Measurements from ENCODE around the gene TMEM260. TPM values are rescaled to one million over a fixed set of nuclear protein-coding genes. Genes with fewer than 3 reads are reported as not detected.
A peak's percentile ranks its signal among the peaks of the same experiment; 100 is the strongest.

Gene TMEM260
- total RNA-seq (2014; rRNA removed; shearing (Covaris generic)) = 17.8 and 20.1 TPM in 2 replicates

DNA sequence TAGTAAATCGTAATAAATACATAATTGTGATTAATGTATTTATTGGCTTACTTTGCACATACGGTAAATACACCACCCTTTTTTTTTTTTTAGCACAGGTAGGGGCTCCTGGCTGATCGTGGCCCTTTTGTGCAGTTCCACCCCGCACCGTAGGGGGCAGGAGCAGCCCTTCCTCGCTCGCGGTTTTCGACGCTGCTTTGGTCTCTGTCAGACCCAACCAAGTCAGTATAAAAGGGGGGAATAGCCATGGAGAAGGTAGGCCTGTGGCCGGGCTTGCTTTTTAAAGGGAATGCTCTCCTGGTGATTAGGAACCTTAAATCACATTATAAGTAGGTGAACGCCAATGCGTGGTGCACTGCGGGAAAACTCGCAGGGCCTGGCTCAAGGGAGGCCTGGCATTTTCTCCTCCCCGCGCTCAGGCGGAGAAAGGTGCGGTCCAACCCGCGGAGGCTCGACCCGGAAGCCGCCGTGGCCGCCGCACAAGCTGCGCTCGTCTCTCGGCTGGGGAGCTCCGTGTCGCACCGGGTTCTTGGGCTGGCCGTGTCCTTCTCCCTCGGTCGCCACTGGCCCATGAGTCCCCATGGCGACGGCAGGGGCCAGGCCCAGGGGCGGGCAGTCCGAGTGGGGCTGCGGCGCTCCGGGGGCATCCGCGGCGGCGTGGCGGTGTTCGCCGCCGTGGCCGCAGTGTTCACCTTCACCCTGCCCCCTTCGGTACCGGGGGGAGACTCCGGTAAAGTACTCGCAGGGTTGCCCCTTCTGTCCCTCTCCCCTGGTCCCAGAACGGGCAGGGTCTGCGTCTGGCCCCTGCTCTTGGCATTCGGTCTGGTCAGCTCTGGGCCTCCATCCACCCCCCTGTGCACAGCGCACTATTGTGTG lies at the start of gene TMEM260:
TMEM260 (plus strand) TSS at position 454 of the 876 bp plus-strand sequence; CDS start at position 571, 117 bp downstream.
- in situ Hi-C loops (cut with HindIII; ENCODE audit: low sequenced_read_pairs) = no loop called here
- DNase-seq (ENCODE audit: low spot score) = peak; percentile 91

DNA sequence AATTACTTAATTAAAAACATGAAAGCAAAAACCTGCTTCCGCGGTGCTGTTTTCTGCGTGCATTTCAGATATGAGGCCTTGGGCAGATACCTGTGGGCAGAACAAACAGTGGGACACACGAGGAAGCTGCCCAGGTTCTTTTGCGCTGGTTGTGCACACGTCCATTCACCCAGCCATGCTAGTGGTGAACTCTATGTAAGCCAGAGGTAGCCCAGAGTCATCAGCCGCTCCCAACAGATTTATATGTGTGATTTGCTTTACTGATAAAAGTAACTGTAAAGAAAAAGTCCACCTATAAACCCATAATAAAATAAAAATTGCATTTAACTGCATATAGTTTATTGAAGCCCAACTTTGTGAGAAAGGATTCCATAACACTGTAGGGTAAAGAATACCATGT lies 47.1 kb upstream of the TMEM260 start:
- DNase-seq (ENCODE audit: low spot score) = no peak
- in situ Hi-C loops (cut with HindIII; ENCODE audit: low sequenced_read_pairs) = no loop called here

DNA sequence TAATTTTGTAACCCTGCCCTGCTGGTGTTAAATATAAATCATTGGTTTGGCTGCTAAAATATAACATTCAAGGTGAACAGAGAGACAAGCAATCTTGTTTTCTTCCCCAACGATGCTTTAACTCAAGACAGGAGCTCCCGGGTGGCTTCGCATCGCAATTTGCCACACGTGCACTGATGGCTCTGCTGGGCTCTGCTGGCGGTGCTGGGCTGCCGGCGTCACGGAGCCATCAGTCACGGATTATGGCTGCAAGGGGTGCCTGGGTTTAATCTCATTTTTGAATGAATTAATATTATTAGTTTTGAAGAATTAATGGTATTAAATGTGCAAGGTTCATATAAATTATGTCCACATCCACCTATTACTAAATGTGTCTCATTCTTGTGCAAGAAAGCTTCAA lies 44.9 kb upstream of the TMEM260 start:
- no peak for DNase-seq (ENCODE audit: low spot score)
- in situ Hi-C loops (cut with HindIII; ENCODE audit: low sequenced_read_pairs) = no loop called here

DNA sequence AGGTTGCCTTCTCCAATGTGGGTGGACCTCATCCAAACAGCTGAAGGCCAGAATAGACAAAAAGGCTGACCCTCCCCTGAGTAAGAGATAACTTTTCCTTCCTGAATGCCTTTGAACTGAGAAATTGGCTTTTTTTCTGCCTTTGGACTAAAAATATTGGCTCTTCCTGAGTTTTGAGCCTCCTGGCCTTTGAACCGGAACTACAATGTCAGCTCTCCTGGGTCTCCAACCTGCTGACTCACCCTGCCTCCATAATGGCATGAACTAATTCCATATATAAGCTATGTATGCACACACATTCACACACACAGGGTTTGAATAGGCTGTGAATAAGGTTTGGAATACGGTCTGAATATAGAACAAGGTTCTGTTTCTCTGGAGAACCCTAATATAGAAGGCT lies 39.7 kb upstream of the TMEM260 start:
- DNase-seq (ENCODE audit: low spot score) = no peak
- in situ Hi-C loops (cut with HindIII; ENCODE audit: low sequenced_read_pairs) = no loop called here

DNA sequence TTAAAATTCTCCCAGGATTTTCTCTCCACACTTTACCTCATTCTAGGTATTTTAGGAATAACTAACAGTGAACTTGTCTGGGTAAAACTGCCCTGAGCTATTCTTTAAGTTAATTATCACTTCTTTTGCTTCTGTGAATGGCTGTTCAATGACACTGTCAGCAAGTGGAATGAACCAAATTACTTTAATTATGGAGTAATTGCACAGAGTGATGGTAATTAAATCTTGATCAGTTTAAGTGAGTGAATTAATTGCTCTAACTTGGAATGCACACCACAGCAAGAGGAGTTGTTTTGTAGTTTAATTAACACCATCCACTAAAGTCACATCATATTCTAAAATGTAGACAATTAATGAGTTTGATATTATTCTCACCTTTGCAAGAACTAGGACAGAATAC lies 36.2 kb upstream of the TMEM260 start:
- DNase-seq (ENCODE audit: low spot score) = no peak
- in situ Hi-C loops (cut with HindIII; ENCODE audit: low sequenced_read_pairs) = no loop called here

DNA sequence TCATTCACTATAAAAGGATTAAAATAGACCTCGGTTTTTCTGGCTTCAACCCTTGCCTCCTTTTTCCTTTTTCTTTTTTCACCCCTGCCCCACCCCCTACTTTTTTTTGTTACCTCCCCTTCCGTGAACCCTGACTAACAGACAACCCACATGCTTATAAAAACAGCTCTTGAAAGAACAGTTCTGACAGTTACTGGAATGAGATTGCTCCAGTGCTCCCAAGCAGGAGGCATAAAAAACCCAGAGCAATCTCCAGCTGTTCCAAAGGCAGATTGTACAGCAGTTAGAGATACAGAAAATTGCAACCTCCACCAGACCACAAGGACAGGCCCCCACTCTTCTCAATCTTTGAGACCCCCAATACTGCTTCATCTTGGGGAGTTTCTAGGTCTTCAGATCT lies 29.9 kb upstream of the TMEM260 start:
- no peak for DNase-seq (ENCODE audit: low spot score)
- in situ Hi-C loops (cut with HindIII; ENCODE audit: low sequenced_read_pairs) = no loop called here

DNA sequence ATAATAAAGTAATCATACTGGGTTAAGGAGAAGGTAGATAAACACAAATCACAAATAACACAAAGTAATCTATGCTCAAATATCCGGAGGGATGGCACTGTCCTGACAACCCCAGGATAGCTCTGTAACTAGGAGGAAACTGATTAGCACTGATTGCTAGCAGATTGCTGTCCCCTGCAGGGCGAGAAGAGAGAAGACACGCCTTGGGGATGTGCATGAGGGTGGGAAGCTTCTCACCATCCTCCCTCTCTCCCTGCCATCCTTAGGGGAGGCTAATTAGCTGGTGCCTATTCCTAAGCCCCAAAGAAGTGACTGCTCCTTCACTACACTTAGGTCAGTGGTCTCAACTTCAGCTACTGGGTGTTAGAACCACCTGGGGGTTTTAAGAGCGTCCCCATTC lies 27.0 kb upstream of the TMEM260 start:
- DNase-seq (ENCODE audit: low spot score) = no peak
- in situ Hi-C loops (cut with HindIII; ENCODE audit: low sequenced_read_pairs) = no loop called here

DNA sequence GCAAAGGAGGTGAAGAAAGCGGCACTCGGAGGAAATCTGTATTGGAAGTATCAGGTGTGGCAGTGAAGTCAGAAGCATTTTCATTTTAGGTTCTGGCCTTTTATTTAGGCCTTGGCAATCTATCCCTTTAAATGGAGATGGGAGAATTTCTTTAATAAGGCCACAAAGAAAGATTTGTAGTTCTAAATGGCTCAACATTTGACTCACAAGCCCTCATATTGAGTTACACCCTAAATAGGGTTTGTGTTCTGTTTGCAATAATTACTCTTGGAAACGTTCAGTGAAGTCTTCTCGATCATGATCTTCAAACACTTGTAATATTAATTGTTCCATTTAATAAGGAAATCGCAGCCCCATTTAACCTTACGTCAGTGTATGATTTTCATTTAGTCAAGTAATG lies 25.3 kb upstream of the TMEM260 start:
- in situ Hi-C loops (cut with HindIII; ENCODE audit: low sequenced_read_pairs) = no loop called here
- DNase-seq (ENCODE audit: low spot score) = no peak

DNA sequence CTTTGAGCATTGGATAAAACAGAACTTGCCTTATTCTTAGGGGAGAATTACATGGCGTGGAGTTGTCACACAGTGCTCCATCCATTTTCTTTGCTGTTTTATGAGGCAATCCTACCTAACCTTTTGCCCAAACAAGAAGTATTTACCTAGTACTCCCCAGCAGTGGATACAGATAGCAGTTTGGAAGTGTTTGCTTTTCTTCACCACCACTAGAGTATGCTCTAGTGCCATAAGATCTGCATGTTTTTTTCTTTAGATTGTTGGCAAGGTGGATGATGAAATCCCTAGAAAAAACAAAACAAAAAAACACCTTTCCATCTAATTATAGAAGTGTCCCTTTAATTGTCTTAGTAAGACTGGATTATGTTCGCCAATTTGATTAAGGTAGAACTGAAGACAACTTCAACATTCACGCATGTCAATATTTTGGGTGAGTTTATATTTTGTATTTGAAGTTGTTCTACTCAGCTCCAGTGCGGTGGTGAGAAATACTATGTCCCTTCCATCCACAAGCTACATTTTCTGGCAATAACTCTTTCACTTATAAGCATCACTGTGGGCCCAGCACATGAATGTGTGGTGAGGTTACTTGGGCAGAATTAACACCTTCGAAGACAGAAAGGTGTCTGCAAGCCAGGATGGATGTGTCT lies 23.6 kb upstream of the TMEM260 start:
- DNase-seq (ENCODE audit: low spot score) = peak; percentile 56
- in situ Hi-C loops (cut with HindIII; ENCODE audit: low sequenced_read_pairs) = no loop called here

DNA sequence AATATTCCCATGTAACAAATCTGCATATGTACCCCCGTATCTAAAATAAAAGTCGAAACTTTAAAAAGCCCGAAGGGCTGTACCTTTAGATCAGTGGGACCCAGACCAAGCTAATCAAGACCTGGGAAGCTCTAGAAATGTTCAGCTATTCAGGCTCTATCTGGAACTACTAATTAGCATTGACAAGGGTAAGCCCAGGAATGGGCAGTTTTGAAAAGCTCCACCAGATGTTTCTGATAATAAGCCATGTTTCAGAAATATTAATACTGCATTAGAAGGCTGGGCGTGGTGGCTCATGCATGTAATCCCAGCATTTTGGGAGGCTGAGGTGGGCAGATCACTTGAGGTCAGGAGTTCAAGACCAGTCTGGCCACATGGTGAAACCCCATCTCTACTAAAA lies 20.4 kb upstream of the TMEM260 start:
- in situ Hi-C loops (cut with HindIII; ENCODE audit: low sequenced_read_pairs) = no loop called here
- no peak for DNase-seq (ENCODE audit: low spot score)

DNA sequence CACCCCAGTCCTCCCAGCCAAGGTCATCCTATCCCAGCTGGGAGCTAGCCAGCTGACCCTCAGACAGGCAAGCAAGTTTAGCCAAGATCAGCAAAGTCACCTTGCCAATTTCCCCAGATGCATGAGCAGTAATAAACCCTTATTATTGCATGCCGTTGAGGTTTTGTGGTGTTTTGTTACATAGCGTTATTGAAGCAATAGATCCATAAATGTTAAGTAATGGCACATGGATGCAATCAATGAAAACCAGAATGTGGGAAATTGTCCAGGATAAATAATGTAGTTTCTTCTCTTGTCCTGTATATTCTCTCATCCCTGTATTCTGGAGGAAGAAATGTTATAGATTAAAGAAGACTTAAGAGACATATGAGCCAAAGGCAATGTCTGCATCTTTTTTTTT lies 18.0 kb upstream of the TMEM260 start:
- in situ Hi-C loops (cut with HindIII; ENCODE audit: low sequenced_read_pairs) = no loop called here
- no peak for DNase-seq (ENCODE audit: low spot score)

DNA sequence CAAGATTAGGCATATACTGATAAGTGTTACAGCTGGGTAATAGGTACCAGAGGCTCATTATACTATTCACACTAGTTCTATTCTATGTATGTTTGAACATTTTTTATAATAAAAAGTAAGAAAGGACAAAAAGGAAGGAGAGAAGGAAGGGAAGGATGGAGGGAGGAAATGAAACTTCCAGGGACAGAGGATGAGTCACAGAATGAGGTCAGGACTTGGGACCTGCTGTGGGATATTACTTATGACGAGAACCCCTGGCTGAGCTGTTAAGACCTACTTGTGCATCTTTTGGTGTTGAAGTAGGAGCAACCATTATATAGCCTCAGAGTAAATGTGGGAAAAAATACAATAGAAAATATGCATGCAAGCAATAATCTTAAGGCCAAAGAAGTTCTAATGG lies 16.7 kb upstream of the TMEM260 start:
- no peak for DNase-seq (ENCODE audit: low spot score)
- in situ Hi-C loops (cut with HindIII; ENCODE audit: low sequenced_read_pairs) = no loop called here

DNA sequence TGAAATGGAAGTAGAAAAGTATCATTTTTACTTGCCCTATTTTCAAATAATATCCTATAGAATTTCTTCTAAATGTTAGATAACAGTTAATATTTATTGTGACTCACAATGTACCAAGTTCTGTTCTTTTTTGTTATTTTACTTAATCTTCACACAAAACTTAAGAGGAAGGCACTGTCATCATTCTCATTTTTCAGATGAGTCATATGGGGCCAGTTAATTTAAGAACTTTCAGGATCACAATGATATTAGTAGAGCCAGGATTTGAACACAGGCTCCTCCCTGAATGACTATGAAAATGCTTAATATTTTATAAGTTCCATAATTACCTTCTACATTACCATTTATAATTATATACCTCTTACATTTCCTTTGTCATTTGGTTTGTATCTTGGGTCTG lies 10.4 kb upstream of the TMEM260 start:
- in situ Hi-C loops (cut with HindIII; ENCODE audit: low sequenced_read_pairs) = no loop called here
- no peak for DNase-seq (ENCODE audit: low spot score)

DNA sequence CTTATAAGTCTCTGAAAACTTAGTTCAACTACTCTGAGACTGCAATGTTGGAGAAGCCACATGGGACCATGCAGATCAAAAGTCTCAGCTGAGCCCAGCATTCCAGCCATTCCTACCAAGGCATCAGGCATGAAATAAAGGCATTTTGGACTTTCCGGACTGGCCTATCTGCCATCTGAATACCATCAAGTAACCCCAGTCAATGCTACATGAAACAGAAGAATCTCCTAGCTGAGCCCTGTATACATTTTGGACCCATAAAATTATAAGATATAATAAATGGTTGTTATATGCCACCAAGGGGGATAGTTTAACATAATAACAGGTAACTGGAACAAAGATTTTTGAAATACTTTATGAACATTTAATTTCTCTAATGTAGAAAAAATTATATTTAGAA lies 9.3 kb upstream of the TMEM260 start:
- in situ Hi-C loops (cut with HindIII; ENCODE audit: low sequenced_read_pairs) = no loop called here

DNA sequence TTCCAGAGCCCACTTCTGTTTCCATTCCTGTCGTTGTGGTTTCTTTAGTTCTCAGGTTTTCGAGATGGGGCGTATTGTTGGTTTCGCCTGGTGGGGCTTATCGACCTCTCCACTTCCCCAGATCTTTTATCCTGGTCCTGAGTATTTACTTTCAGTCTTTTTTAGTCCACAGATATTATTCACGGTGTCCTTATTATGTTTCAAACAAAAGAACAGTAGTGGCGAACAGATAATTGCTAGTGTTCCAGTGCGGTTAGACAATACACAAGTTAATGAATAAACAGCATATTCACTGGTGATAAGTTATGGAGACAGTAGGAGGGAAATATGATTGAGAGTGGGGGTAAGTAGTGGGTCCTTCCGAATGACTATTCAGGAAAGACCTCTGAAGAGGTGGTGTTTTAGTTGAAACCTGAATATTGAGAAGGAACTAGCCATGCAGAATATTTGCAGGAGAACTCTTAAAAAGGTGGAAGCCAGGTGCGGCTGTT lies 668 bp downstream of the TMEM260 start:
- in situ Hi-C loops (cut with HindIII; ENCODE audit: low sequenced_read_pairs) = no loop called here
- no peak for DNase-seq (ENCODE audit: low spot score)

More for the DNA sequence above, 9.3 kb upstream of the TMEM260 start:
- DNase-seq (ENCODE audit: low spot score) = no peak

DNA sequence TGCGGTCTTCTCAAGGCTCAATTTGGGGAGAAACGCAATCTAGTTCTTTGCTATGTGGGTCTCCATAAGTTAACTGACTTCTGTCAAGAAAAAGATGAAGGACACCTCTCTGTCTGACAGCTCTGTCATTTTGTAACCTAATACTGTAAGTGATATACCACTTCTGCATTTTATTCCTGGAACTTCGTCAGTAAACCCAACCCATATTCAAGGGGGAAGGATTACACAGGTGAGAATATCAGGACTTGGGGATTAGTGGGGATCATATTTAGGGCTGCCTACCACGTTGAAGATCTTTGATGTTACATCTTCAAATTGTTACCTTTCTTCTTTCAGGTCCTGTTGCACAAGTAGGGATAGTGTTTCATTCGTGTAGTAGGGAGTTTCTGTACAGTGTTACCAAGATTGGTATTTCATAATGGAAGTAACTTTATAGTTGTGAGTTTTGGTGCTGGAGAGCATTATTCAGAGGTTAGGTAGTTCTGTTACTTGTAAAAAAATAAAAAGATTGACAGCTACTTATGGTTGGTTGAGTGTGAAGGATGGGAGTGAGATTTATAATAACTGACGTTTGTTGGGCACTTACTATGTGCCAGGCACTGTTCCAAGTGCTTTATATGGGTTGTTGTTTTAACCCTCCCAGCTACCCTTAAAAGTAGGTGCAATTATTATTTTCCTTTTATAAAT lies 1.6 kb downstream of the TMEM260 start:
- DNase-seq (ENCODE audit: low spot score) = no peak
- in situ Hi-C loops (cut with HindIII; ENCODE audit: low sequenced_read_pairs) = no loop called here

DNA sequence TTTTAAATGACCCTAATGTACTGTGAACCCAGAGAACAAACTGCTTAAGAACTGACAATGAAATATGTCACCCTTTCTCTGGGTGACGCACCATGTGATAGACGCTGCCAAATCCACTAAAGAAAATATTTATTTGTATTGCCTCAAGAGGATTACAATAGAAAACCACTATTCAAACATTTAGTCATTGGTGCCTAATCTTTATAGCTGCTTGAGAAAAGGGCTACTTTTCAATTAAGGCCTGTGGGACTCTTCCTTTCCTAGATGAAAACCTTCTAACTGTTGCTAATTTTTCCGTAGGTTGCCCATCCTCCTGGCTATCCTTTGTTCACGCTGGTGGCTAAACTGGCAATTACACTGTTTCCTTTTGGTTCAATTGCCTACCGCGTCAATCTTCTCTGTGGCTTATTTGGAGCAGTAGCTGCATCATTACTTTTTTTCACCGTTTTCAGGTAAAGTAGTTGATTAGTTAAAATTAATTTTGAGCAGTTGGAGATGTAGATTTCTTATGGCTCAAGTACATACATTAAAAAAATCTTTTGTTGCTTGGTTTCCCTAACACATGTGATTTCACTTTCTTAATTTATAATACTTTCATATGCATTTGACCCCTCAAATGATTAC lies 6.0 kb downstream of the TMEM260 start:
- DNase-seq (ENCODE audit: low spot score) = no peak
- in situ Hi-C loops (cut with HindIII; ENCODE audit: low sequenced_read_pairs) = no loop called here

DNA sequence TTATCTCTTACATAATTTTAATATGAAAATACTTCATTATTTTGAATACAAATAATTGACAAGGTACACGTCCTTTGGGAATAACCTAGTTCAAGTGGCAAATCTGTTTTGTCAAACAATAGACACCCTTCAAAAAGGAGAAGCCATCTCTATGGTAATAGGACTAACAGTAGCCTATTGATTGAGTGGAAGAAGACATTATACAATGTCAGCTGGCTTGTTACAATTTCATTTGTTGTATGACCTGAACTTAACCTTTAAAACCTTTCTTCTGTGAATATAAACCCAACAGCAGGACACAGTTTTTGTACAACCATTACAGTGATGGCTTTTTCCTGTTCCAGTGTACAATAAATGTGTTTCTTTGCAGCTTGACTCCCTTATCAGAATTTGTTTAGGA lies 8.1 kb downstream of the TMEM260 start:
- DNase-seq (ENCODE audit: low spot score) = no peak
- in situ Hi-C loops (cut with HindIII; ENCODE audit: low sequenced_read_pairs) = no loop called here

DNA sequence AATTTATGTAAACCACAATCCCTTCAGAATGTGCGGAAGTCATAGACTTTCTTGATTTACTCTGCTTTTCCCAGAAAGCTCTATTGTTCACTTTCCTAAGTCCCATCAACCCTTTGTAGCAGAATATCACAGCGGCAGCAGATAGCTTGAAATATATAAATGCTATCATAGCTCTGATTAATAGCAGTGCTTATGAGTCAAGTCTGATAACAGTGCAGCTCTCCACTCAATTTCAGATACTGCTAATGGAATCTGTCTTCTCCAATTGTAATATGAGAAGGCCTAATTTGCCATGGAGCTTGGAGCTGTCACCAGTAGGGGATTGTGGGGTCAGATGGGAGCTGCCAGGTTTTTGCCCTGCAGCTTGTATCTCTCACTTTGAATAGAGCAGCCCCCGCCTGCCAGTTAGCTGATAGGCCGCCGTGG lies 10.9 kb downstream of the TMEM260 start:
- in situ Hi-C loops (cut with HindIII; ENCODE audit: low sequenced_read_pairs) = no loop called here
- no peak for DNase-seq (ENCODE audit: low spot score)
